B cell (primary cell): ENCODE data around the gene CLCNKB. TPM values are rescaled to one million over a fixed set of nuclear protein-coding genes. Genes with fewer than 3 reads are reported as not detected.

ENCODE experiments used
- ATAC-seq: fragments of 200-7000 bp; cut with Tn5 transposase; one replicate; pipeline ENCODE4 v1.10.0; 2021; ENCODE audit warnings: low read depth, mild to moderate bottlenecking, moderate number of reproducible peaks, moderate library complexity
- CTCF ChIA-PET: fragments of 350-600 bp; sonication (Branson Sonifier 250); formaldehyde crosslinking; loops from one replicate; lab custom pipeline; 2021; ENCODE audit warnings: antibody characterized with exemption, inconsistent platforms; lab: Charles Lee
- POLR2A ChIA-PET: fragments of 350-600 bp; sonication (Branson Sonifier 250); formaldehyde crosslinking; loops from one replicate; lab custom pipeline; 2021; ENCODE audit warnings: antibody characterized with exemption; lab: Charles Lee
- DNase-seq: peaks from one replicate; pipeline ENCODE4 v3.0.0; 2013
- H2AFZ ChIP-seq: 2 replicates; pipeline ENCODE4 v1.6.1; 2012; ENCODE audit warnings: mild to moderate bottlenecking, low read depth, low read length; ENCODE audit not compliant: insufficient read depth, poor library complexity, severe bottlenecking
- H3K27ac ChIP-seq, 2 donors: 1 replicate in 1 of 2; 2 replicates in 1 of 2; pipeline ENCODE4 v1.5.1; 2012 to 2013; ENCODE audit warnings: low read length in 2 of 2, mild to moderate bottlenecking in 2 of 2, moderate library complexity in 1 of 2
- H3K27me3 ChIP-seq, 4 experiments: fragments of 200-600 bp in 1 of 4; sonication (generic) in 1 of 4; replicated peaks in 1 of 4; 1 replicate in 2 of 4; 2 replicates in 2 of 4; pipeline versions ENCODE4 v1.6.1 to v1.7.0; 2013 to 2016; ENCODE audit warnings: low read length in 3 of 4, mild to moderate bottlenecking in 2 of 4, mixed read lengths in 1 of 4, moderate library complexity in 1 of 4; ENCODE audit not compliant: insufficient read depth in 4 of 4, control insufficient read depth in 3 of 4; ENCODE audit errors: control extremely low read depth in 1 of 4
- H3K36me3 ChIP-seq, 2 experiments: replicated peaks in 1 of 2; 1 replicate in 1 of 2; 2 replicates in 1 of 2; pipeline versions ENCODE4 v1.6.1 to v1.7.1; 2013; ENCODE audit warnings: low read length in 1 of 2; ENCODE audit not compliant: insufficient read depth in 2 of 2, control insufficient read depth in 1 of 2; ENCODE audit errors: control extremely low read depth in 1 of 2, extremely low read depth in 1 of 2
- H3K4me1 ChIP-seq, 2 donors: fragments of 200-600 bp in 1 of 2; sonication (generic) in 1 of 2; 1 replicate in 1 of 2; 2 replicates in 1 of 2; pipeline versions ENCODE4 v1.5.1 to v1.6.1; 2013 to 2017; ENCODE audit warnings: low read length in 2 of 2; ENCODE audit not compliant: control insufficient read depth in 2 of 2, insufficient read depth in 2 of 2
- H3K4me2 ChIP-seq: replicated peaks from 2 replicates; pipeline ENCODE3; 2012; ENCODE audit warnings: mild to moderate bottlenecking, low read depth, low read length; ENCODE audit not compliant: poor library complexity, severe bottlenecking
- H3K4me3 ChIP-seq, 5 experiments: fragments of 200-600 bp in 1 of 5; sonication (generic) in 1 of 5; 1 replicate in 3 of 5; 2 replicates in 2 of 5; pipeline versions ENCODE4 v1.5.1 to v1.7.0; 2011 to 2016; ENCODE audit warnings: low read length in 4 of 5, mild to moderate bottlenecking in 4 of 5, low read depth in 2 of 5, control low read depth in 1 of 5, moderate library complexity in 1 of 5; ENCODE audit not compliant: insufficient read depth in 1 of 5; ENCODE audit errors: control extremely low read depth in 1 of 5, extremely low read depth in 1 of 5
- H3K79me2 ChIP-seq: fragments of 200-600 bp; sonication (generic); one replicate; pipeline ENCODE4 v1.6.0; 2016; ENCODE audit warnings: low read length; ENCODE audit not compliant: control insufficient read depth, insufficient read depth
- H3K9ac ChIP-seq: fragments of 200-600 bp; sonication (generic); 2 replicates; pipeline ENCODE4 v1.6.1; 2017; ENCODE audit warnings: mild to moderate bottlenecking, low read length, moderate library complexity
- H3K9me3 ChIP-seq, 3 donors: one replicate each; pipeline versions ENCODE4 v1.6.1 to v1.7.1; 2013; ENCODE audit warnings: low read length in 2 of 3; ENCODE audit not compliant: control insufficient read depth in 2 of 3, insufficient read depth in 1 of 3; ENCODE audit errors: control extremely low read depth in 1 of 3
- H4K20me1 ChIP-seq: 2 replicates; pipeline ENCODE4 v1.6.0; 2012; ENCODE audit warnings: mild to moderate bottlenecking, low read length; ENCODE audit not compliant: insufficient read depth, control insufficient read depth, poor library complexity, severe bottlenecking
- H3K27ac Mint-ChIP-seq: one replicate; pipeline ENCODE4 v1.8.0; 2021; ENCODE audit warnings: mixed read lengths
- H3K27me3 Mint-ChIP-seq: one replicate; pipeline ENCODE4 v1.8.0; 2021; ENCODE audit warnings: mixed read lengths
- H3K4me1 Mint-ChIP-seq: one replicate; pipeline ENCODE4 v1.8.0; 2021; ENCODE audit warnings: mixed read lengths
- H3K4me3 Mint-ChIP-seq: one replicate; pipeline ENCODE4 v1.8.0; 2021; ENCODE audit warnings: mixed read lengths
- H3K9me3 Mint-ChIP-seq: one replicate; pipeline ENCODE4 v1.8.0; 2022; ENCODE audit warnings: mixed read lengths; ENCODE audit not compliant: insufficient read depth
- EZH2 ChIP-seq: IDR thresholded peaks from 2 replicates; pipeline ENCODE4 v1.6.1; 2012; ENCODE audit warnings: borderline replicate concordance, low read depth, mild to moderate bottlenecking, moderate library complexity, low read length; ENCODE audit not compliant: insufficient read depth, poor library complexity, severe bottlenecking
- WGBS: methylation state at CpG from one replicate; pipeline ENCODE4 v1.1.5; 2013; ENCODE audit warnings: missing lambda C conversion rate; ENCODE audit not compliant: insufficient coverage; 5-methylcytosine and 5-hydroxymethylcytosine counted together
- intact Hi-C: fragments of 100-400 bp; cut with micrococcal nuclease; formaldehyde crosslinking; loops from one replicate; pipeline ENCODE4 v1.10.0; 2022
- polyA plus RNA-seq: library from polyadenylated mRNA; depleted of rRNA; stranded (reverse); fragments of >200 nt; gene quantifications from 2 replicates; pipeline ENCODE4 v1.2.3, GENCODE V29; 2012
- total RNA-seq, 2 donors: library from RNA; stranded (reverse); fragments of 120-200 nt in 1 of 2; gene quantifications; 1 replicate in 1 of 2; 2 replicates in 1 of 2; pipeline versions ENCODE4 v1.2.3 to v1.2.4, GENCODE V29; 2013 to 2022
- TF ChIP-seq, protein P1 (sequence below): fragments of 200-600 bp; IDR thresholded peaks from one replicate; pipeline ENCODE4 v1.8.0; 2022; ENCODE audit warnings: antibody characterized with exemption, mild to moderate bottlenecking

CLCNKB gene
- total and polyA plus RNA-seq, 2 donors (not counting 1 experiment from before 2014, with no cell fraction given) = not detected

DNA sequence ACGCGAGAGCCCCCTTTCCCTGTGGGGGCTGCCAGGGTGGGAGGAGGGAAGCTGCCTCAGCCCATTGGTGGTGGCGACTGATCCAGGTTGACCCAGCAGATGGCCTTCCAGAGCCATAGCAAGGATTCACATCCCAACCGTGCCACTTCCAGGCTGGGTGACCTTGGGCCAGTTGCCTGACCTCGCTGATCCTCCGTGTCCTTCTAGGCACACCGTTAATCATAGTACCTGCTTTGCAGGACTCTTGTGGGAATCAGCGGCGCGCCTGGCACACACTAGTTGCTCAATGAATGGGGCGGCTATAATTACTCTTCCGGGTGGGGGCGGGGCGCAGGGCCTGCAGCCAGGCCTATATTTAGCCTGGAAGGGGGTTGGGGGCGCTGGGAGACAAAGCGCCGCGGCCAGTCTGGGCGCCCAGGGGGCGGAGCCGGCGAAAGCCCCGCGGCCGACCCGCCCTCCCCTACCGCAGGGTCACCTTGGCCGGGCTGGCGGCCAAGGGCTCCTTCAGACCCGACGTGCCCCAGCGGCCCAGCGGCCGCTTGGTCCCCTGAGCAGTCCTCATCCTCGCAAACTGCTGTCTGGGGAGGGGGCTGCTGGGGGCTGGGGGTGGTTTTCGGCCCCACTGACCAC, 30.9 kb upstream of the CLCNKB start:
- H3K27ac Mint-ChIP-seq = peak overlapping the region; percentile 26
- ATAC-seq = peak; percentile 32
- no peaks in the 10 kb centered on the region for H4K20me1 ChIP-seq
- peak; percentile 58 for DNase-seq
- peak overlapping the region; percentile 94 for H3K4me2 ChIP-seq
- POLR2A ChIA-PET = no interaction called here
- H3K9me3 ChIP-seq = no peaks in the 10 kb centered on the region
- H2AFZ ChIP-seq = peak overlapping the region; percentile 82
- H3K36me3 ChIP-seq = no peaks in the 10 kb centered on the region
- H3K27ac ChIP-seq = peak overlapping the region in 1 of 2 donors; percentile 36
- peak overlapping the region; percentile 74 for H3K4me3 Mint-ChIP-seq
- H3K27me3 ChIP-seq = no peaks in the 10 kb centered on the region
- peak overlapping the region; percentile 65 for H3K9ac ChIP-seq
- WGBS = 3% methylated on average over 22 of the region's 36 CpGs
- intact Hi-C loops = no loop called here
- H3K4me3 ChIP-seq = peak overlapping the region in 4 of 5 experiments; percentile 21 to 64 (median 52)
- CTCF ChIA-PET = interaction anchor here (1.1 kb wide), 1 partner anchor 43 kb away, joined by 3 read pairs; no protein-coding TSS in a partner anchor
- TF ChIP-seq, protein P1, sequence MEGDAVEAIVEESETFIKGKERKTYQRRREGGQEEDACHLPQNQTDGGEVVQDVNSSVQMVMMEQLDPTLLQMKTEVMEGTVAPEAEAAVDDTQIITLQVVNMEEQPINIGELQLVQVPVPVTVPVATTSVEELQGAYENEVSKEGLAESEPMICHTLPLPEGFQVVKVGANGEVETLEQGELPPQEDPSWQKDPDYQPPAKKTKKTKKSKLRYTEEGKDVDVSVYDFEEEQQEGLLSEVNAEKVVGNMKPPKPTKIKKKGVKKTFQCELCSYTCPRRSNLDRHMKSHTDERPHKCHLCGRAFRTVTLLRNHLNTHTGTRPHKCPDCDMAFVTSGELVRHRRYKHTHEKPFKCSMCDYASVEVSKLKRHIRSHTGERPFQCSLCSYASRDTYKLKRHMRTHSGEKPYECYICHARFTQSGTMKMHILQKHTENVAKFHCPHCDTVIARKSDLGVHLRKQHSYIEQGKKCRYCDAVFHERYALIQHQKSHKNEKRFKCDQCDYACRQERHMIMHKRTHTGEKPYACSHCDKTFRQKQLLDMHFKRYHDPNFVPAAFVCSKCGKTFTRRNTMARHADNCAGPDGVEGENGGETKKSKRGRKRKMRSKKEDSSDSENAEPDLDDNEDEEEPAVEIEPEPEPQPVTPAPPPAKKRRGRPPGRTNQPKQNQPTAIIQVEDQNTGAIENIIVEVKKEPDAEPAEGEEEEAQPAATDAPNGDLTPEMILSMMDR = no peak
- TF ChIP-seq EZH2 = no peak
- peaks cover 18 to 32% of the 10 kb centered on the region in 2 donors for H3K4me1 ChIP-seq
- no peaks in the 10 kb centered on the region for H3K27me3 Mint-ChIP-seq
- H3K79me2 ChIP-seq = no peaks in the 10 kb centered on the region
- peaks cover 28% of the 10 kb centered on the region for H3K4me1 Mint-ChIP-seq
- no peaks in the 10 kb centered on the region for H3K9me3 Mint-ChIP-seq

DNA sequence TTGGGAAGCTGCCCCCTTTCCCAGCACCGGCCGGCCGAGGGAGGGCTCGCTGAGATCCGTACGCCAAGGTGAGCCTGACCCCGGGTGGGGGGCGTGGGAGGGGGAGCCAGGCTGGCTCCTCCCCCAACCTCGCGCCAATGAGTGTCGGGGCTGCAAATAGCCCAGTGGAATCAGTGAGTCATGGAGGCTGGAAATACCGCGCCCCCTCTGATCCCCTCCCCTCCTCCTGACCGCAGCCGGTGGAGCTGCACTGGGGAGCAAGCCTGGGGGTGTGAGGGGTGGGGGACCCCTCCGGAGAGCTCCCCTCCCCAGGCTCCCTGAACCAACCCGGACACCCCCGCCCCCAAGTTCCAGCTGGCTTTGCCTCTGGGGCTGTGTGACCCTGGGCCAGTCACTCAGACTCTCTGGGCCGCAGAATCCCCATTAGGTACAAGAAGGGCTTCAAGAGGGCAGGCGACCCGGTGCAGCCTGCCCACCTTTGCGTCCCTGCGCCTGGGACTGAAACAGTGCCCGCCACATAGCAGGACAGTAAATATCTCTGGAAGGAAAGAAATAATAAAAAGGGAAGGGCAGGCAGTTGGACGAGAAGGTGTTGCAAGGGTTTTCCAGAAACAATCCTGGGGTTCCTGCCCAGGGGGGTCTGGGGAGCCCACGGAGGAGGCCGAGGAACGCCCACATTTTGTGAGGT, 30.2 kb upstream of the CLCNKB start:
- Histone ChIP-seq H3K79me2 (no peaks in the 10 kb centered on the region), H3K27me3 (no peaks in the 10 kb centered on the region), H2AFZ (peak overlapping the region; percentile 82), H3K9ac (peak overlapping the region; percentile 65), H4K20me1 (no peaks in the 10 kb centered on the region), H3K4me2 (peak overlapping the region; percentile 94), H3K36me3 (no peaks in the 10 kb centered on the region), H3K27ac (peak overlapping the region in 1 of 2 donors; percentile 36), H3K9me3 (no peaks in the 10 kb centered on the region), H3K4me3 (peak overlapping the region in 4 of 5 experiments; percentile 21 to 64 (median 52)), H3K4me1 (peaks cover 18 to 32% of the 10 kb centered on the region in 2 donors)
- intact Hi-C loops = no loop called here
- POLR2A ChIA-PET = no interaction called here
- no peak for TF ChIP-seq EZH2
- TF ChIP-seq, protein P1 = no peak
- Mint-ChIP-seq H3K4me1 (peaks cover 28% of the 10 kb centered on the region), H3K4me3 (peak overlapping the region; percentile 74), H3K9me3 (no peaks in the 10 kb centered on the region), H3K27me3 (no peaks in the 10 kb centered on the region), H3K27ac (peak overlapping the region; percentile 41)
- WGBS = 38% methylated on average over 22 of the region's 28 CpGs
- DNase-seq (peak; percentile 40), ATAC-seq (peak; percentile 54)
- CTCF ChIA-PET = interaction anchor here (1.8 kb wide), 1 partner anchor 8 kb away, joined by 7 read pairs; no protein-coding TSS in a partner anchor
